H1 (cell line): ENCODE data around the gene AGPAT4. TPM values are rescaled to one million over a fixed set of nuclear protein-coding genes. Genes with fewer than 3 reads are reported as not detected.

Experiments used
- CTCF ChIA-PET: fragments of 300-600 bp; sonication (Branson Sonifier 250); formaldehyde crosslinking; loops from one replicate; lab custom pipeline; 2021; ENCODE audit not compliant: partially characterized antibody; lab: Charles Lee
- POLR2A ChIA-PET: fragments of 300-600 bp; sonication (Branson Sonifier 250); formaldehyde crosslinking; loops from one replicate; lab custom pipeline; 2021; ENCODE audit warnings: inconsistent platforms; ENCODE audit not compliant: partially characterized antibody; lab: Charles Lee
- DNase-seq, 2 experiments: peaks; one replicate each; pipeline versions ENCODE4 v3.0.0 to v3.0.0-alpha.2; 2010 to 2022; ENCODE audit warnings: low spot score in 2 of 2, low read depth in 1 of 2, mixed read lengths in 1 of 2
- FAIRE-seq: peaks from 2 replicates; lab custom pipeline; 2011; peaks lifted over from hg19 to GRCh38; lab: Jason Lieb, UNC
- H2AFZ ChIP-seq: 2 replicates; pipeline ENCODE4 v1.8.1; 2012; ENCODE audit warnings: low read length, inconsistent platforms
- H2AK5ac ChIP-seq: 2 replicates; pipeline ENCODE4 v1.6.1; 2013; ENCODE audit warnings: low read depth, low read length
- H2BK120ac ChIP-seq: replicated peaks from 2 replicates; pipeline ENCODE3; 2013; ENCODE audit warnings: low read depth, low read length, inconsistent platforms
- H2BK12ac ChIP-seq: 2 replicates; pipeline ENCODE4 v1.6.1; 2013; ENCODE audit warnings: low read depth, low read length
- H2BK15ac ChIP-seq: 2 replicates; pipeline ENCODE4 v1.6.1; 2013; ENCODE audit warnings: low read length
- H2BK20ac ChIP-seq: 2 replicates; pipeline ENCODE4 v1.6.1; 2013; ENCODE audit warnings: low read length
- H2BK5ac ChIP-seq: 2 replicates; pipeline ENCODE4 v1.6.1; 2013; ENCODE audit warnings: low read depth, low read length
- H3K14ac ChIP-seq: 2 replicates; pipeline ENCODE4 v1.6.1; 2013; ENCODE audit warnings: inconsistent platforms; ENCODE audit not compliant: insufficient read length
- H3K18ac ChIP-seq: 2 replicates; pipeline ENCODE4 v1.6.1; 2013; ENCODE audit warnings: low read length; ENCODE audit errors: extremely low read depth
- H3K23ac ChIP-seq: 2 replicates; pipeline ENCODE4 v1.6.1; 2013; ENCODE audit warnings: inconsistent platforms; ENCODE audit not compliant: insufficient read length
- H3K23me2 ChIP-seq: 2 replicates; pipeline ENCODE4 v1.6.1; 2013; ENCODE audit warnings: low read depth, low read length
- H3K27ac ChIP-seq: 2 replicates; pipeline ENCODE4 v1.6.1; 2011; ENCODE audit warnings: low read depth, low read length, inconsistent platforms
- H3K27me3 ChIP-seq, 4 experiments: replicated peaks in 1 of 4; 1 replicate in 1 of 4; 2 replicates in 3 of 4; pipeline versions ENCODE4 v1.6.1 to v1.8.1; 2011 to 2013; ENCODE audit warnings: low read length in 3 of 4, mild to moderate bottlenecking in 3 of 4, inconsistent platforms in 2 of 4, mixed read lengths in 2 of 4, moderate library complexity in 1 of 4; ENCODE audit not compliant: control insufficient read depth in 3 of 4, insufficient read depth in 3 of 4; ENCODE audit errors: extremely low read depth in 1 of 4
- H3K36me3 ChIP-seq, 4 experiments: 2 replicates each; pipeline versions ENCODE4 v1.6.1 to v1.8.1; 2011 to 2013; ENCODE audit warnings: mild to moderate bottlenecking in 4 of 4, low read length in 3 of 4, moderate library complexity in 2 of 4, control low read depth in 1 of 4, inconsistent platforms in 1 of 4; ENCODE audit not compliant: insufficient read depth in 4 of 4, control insufficient read depth in 2 of 4
- H3K4ac ChIP-seq: replicated peaks from 2 replicates; pipeline ENCODE3; 2013; ENCODE audit warnings: low read length, low read depth, mixed read lengths, inconsistent platforms; ENCODE audit not compliant: insufficient read length
- H3K4me1 ChIP-seq, 4 experiments: replicated peaks in 1 of 4; 1 replicate in 1 of 4; 2 replicates in 3 of 4; pipeline versions ENCODE4 v1.6.1 to v1.8.1; 2011 to 2013; ENCODE audit warnings: low read length in 3 of 4, inconsistent platforms in 2 of 4, mixed read lengths in 1 of 4; ENCODE audit not compliant: insufficient read depth in 4 of 4, control insufficient read depth in 3 of 4
- H3K4me2 ChIP-seq, 2 experiments: 2 replicates each; pipeline versions ENCODE4 v1.6.1 to v1.8.1; 2011 to 2013; ENCODE audit warnings: low read depth in 2 of 2, low read length in 2 of 2, control low read depth in 1 of 2, inconsistent platforms in 1 of 2, mild to moderate bottlenecking in 1 of 2; ENCODE audit not compliant: insufficient read depth in 1 of 2
- H3K4me3 ChIP-seq, 4 experiments: fragments of 200-600, 300-600 bp in 1 of 4; sonication (generic), shearing (Covaris generic), sonication (Bioruptor Twin) in 1 of 4; 2 replicates each; pipeline versions ENCODE4 v1.5.1 to v1.8.1; 2011 to 2016; ENCODE audit warnings: low read length in 4 of 4, low read depth in 3 of 4, control low read depth in 2 of 4, inconsistent platforms in 2 of 4, mild to moderate bottlenecking in 2 of 4, mixed read lengths in 1 of 4, moderate library complexity in 1 of 4; ENCODE audit not compliant: insufficient read depth in 2 of 4; ENCODE audit errors: extremely low read depth in 1 of 4
- H3K56ac ChIP-seq: replicated peaks from 2 replicates; pipeline ENCODE3; 2013; ENCODE audit warnings: low read depth, mild to moderate bottlenecking, mixed read lengths, low read length, inconsistent platforms; ENCODE audit not compliant: insufficient read length
- H3K79me1 ChIP-seq: 2 replicates; pipeline ENCODE4 v1.6.1; 2013; ENCODE audit warnings: low read depth, low read length, control low read depth
- H3K79me2 ChIP-seq, 2 experiments: 2 replicates each; pipeline versions ENCODE4 v1.6.1 to v1.8.1; 2012 to 2013; ENCODE audit warnings: low read length in 2 of 2, mild to moderate bottlenecking in 2 of 2, inconsistent platforms in 1 of 2; ENCODE audit not compliant: insufficient read depth in 2 of 2, control insufficient read depth in 1 of 2
- H3K9ac ChIP-seq, 4 experiments: replicated peaks in 1 of 4; 1 replicate in 1 of 4; 2 replicates in 3 of 4; pipeline versions ENCODE4 v1.6.1 to v1.8.1; 2011 to 2013; ENCODE audit warnings: low read depth in 3 of 4, low read length in 3 of 4, control low read depth in 2 of 4, mild to moderate bottlenecking in 2 of 4, moderate library complexity in 2 of 4, inconsistent platforms in 1 of 4; ENCODE audit errors: extremely low read depth in 1 of 4
- H3K9me3 ChIP-seq, 2 experiments: 2 replicates each; pipeline versions ENCODE4 v1.6.1 to v1.8.1; 2012 to 2013; ENCODE audit warnings: mild to moderate bottlenecking in 2 of 2, moderate library complexity in 2 of 2, control low read depth in 1 of 2, inconsistent platforms in 1 of 2, low read depth in 1 of 2, low read length in 1 of 2, mixed read lengths in 1 of 2; ENCODE audit not compliant: insufficient read depth in 2 of 2
- H4K20me1 ChIP-seq, 2 experiments: replicated peaks in 1 of 2; 2 replicates each; pipeline versions ENCODE3 to v1.8.1; 2011 to 2013; ENCODE audit warnings: inconsistent platforms in 2 of 2, low read length in 2 of 2, mild to moderate bottlenecking in 1 of 2; ENCODE audit not compliant: insufficient read depth in 2 of 2, control insufficient read depth in 1 of 2
- H4K5ac ChIP-seq: 2 replicates; pipeline ENCODE4 v1.6.1; 2013; ENCODE audit warnings: low read length, low read depth, mixed read lengths, inconsistent platforms; ENCODE audit not compliant: insufficient read length
- H4K8ac ChIP-seq: 2 replicates; pipeline ENCODE4 v1.8.0; 2013; ENCODE audit warnings: mild to moderate bottlenecking, moderate library complexity, low read length, inconsistent platforms; ENCODE audit not compliant: insufficient read depth; ENCODE audit errors: extremely low read depth
- H4K91ac ChIP-seq: replicated peaks from 2 replicates; pipeline ENCODE3; 2013; ENCODE audit warnings: low read length, mixed read lengths, inconsistent platforms; ENCODE audit not compliant: insufficient read length
- ASH2L ChIP-seq: fragments of 200-600, 300-600 bp; sonication (generic); IDR thresholded peaks from one replicate; pipeline ENCODE4 v1.7.1; 2017; ENCODE audit warnings: low read length
- JUND ChIP-seq: IDR thresholded peaks from 2 replicates; pipeline ENCODE4 v1.6.1; 2011; ENCODE audit warnings: mild to moderate bottlenecking, improper control_type of control experiment, low read length
- KDM4A ChIP-seq: IDR thresholded peaks from one replicate; pipeline ENCODE4 v1.7.1; 2012; ENCODE audit warnings: low read depth, mild to moderate bottlenecking, moderate library complexity, low read length, inconsistent platforms; ENCODE audit not compliant: severe bottlenecking
- MAFK ChIP-seq: IDR thresholded peaks from 2 replicates; pipeline ENCODE4 v1.6.1; 2012; ENCODE audit warnings: low read depth, mild to moderate bottlenecking, improper control_type of control experiment, low read length
- NRF1 ChIP-seq: IDR thresholded peaks from 2 replicates; pipeline ENCODE4 v1.6.1; 2011; ENCODE audit warnings: mild to moderate bottlenecking, low read depth, low read length, improper control_type of control experiment
- RAD21 ChIP-seq, 2 experiments: IDR thresholded peaks in 1 of 2; conservative IDR thresholded peaks in 1 of 2; 2 replicates each; pipeline ENCODE4 v1.6.1; 2011; ENCODE audit warnings: low read depth in 2 of 2, low read length in 2 of 2, improper control_type of control experiment in 1 of 2, inconsistent platforms in 1 of 2, mild to moderate bottlenecking in 1 of 2, moderate library complexity in 1 of 2
- RXRA ChIP-seq: IDR thresholded peaks from 2 replicates; pipeline ENCODE4 v1.6.1; 2011; ENCODE audit warnings: low read depth, mild to moderate bottlenecking, low read length, moderate library complexity; ENCODE audit not compliant: insufficient read depth
- WGBS, 2 experiments: shearing (Covaris generic) in 1 of 2; methylation state at CpG; one replicate each; pipeline versions ENCODE4 v1.1.6 to v1.1.7; 2013 to 2015; ENCODE audit warnings: low lambda C conversion rate in 2 of 2, mixed read lengths in 2 of 2, inconsistent platforms in 1 of 2, low coverage in 1 of 2, missing lambda C conversion rate in 1 of 2; ENCODE audit not compliant: insufficient replicate concordance in 2 of 2, insufficient coverage in 1 of 2, insufficient read length in 1 of 2; ENCODE audit errors: extremely low coverage in 1 of 2, missing lambda C conversion rate in 1 of 2; 5-methylcytosine and 5-hydroxymethylcytosine counted together
- polyA plus RNA-seq, 7 experiments: library from polyadenylated mRNA; depleted of rRNA in 3 of 7; stranded (reverse) in 5 of 7; unstranded in 2 of 7; fragments of >200 nt in 5 of 7; fragments of 200-250 nt in 2 of 7; gene quantifications; 1 replicate in 5 of 7; 2 replicates in 1 of 7; 4 replicates in 1 of 7; pipeline versions ENCODE4 v1.2.1 to v1.2.3, GENCODE V29; 2011 to 2013; ENCODE audit warnings: missing spikeins in 2 of 7, mixed read lengths in 2 of 7
- total RNA-seq: library from RNA; stranded (reverse); fragmentation: NEBNext Ultra II Directional; extraction: Animal tissue kit (Norgen Biotek cat#: 25700); gene quantifications from 2 replicates; pipeline ENCODE4 v1.2.1, GENCODE V29; 2021
- TF ChIP-seq, protein P1 (sequence below): IDR thresholded peaks from 2 replicates; pipeline ENCODE4 v1.6.1; 2011; ENCODE audit warnings: low read depth, mild to moderate bottlenecking, low read length; ENCODE audit not compliant: insufficient read depth

AGPAT4 gene
- total and polyA plus RNA-seq, 2 of the 8 experiments (the other 6 are each of a cell fraction or from before 2014, with no cell fraction given) = 13.5 to 23.8 TPM

DNA sequence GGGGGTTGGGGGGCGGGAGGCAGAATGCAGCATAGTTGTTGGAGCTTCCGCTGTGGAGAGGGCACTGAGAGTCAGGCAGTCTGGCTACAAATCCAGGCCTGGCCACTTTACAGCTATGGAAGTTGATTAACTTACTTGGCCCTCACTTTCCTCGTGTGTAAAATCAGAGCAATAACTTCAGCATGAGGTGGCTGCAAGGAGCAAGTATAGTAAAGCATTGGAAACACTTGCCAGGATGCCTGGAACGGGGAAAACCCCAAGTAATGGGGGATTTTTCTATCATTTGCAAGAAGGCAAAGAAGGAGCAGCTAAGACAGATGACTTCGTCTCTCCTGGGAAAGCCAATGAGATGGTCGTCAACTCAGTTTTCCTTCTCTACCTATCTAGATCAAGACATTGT, 35.8 kb downstream of the AGPAT4 start:
- 89% methylated on average over 4 of the region's 6 CpGs; no CpG with 5 or more reads in 1 of the 2 experiments for WGBS, 2 experiments
- peak in 1 of 2 experiments; percentile 19 for DNase-seq
- no peak overlapping the region for H3K18ac ChIP-seq
- H3K23me2 ChIP-seq = no peaks in the 10 kb centered on the region
- H3K27ac ChIP-seq = no peak overlapping the region
- no peak overlapping the region for H2AFZ ChIP-seq
- H3K36me3 ChIP-seq = no peaks in the 10 kb centered on the region; a peak in 1 of 8 replicates
- no peak overlapping the region for H4K8ac ChIP-seq
- H2BK20ac ChIP-seq = no peak overlapping the region
- H3K79me2 ChIP-seq = peaks cover 0 to 78% of the 10 kb centered on the region in 2 experiments; a peak in 2 of 4 replicates
- no peak for FAIRE-seq
- H3K9ac ChIP-seq = no peak overlapping the region
- H3K79me1 ChIP-seq = peaks cover 6% of the 10 kb centered on the region; the same call in 1 of the 2 replicates
- H2BK120ac ChIP-seq = no peak overlapping the region
- no peak overlapping the region for H3K4me3 ChIP-seq
- no peak for TF ChIP-seq MAFK
- no peak for TF ChIP-seq RXRA
- TF ChIP-seq ASH2L = no peak
- no peak for TF ChIP-seq NRF1
- TF ChIP-seq JUND = no peak
- TF ChIP-seq, protein P1, sequence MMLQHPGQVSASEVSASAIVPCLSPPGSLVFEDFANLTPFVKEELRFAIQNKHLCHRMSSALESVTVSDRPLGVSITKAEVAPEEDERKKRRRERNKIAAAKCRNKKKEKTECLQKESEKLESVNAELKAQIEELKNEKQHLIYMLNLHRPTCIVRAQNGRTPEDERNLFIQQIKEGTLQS = no peak
- TF ChIP-seq KDM4A = no peak
- no peak for TF ChIP-seq RAD21 (IDR thresholded peaks at IDR 0.05 in 1 of 2, conservative IDR thresholded peaks at IDR 0.05 in 1 of 2; ENCODE audit: low read depth in 2 of 2, low read length in 2 of 2)
- no peak overlapping the region for H3K4me2 ChIP-seq
- no peak overlapping the region for H4K5ac ChIP-seq
- H3K4ac ChIP-seq = no peak overlapping the region
- POLR2A ChIA-PET = no interaction called here
- H2BK15ac ChIP-seq = no peak overlapping the region
- H4K91ac ChIP-seq = no peak overlapping the region
- H2BK5ac ChIP-seq = no peak overlapping the region
- no peak overlapping the region for H3K56ac ChIP-seq
- no peak overlapping the region for H3K23ac ChIP-seq
- H3K9me3 ChIP-seq = no peaks in the 10 kb centered on the region
- H3K14ac ChIP-seq = no peak overlapping the region
- no peak overlapping the region for H2AK5ac ChIP-seq
- CTCF ChIA-PET = interaction anchor here (0.6 to 1.6 kb wide), 2 partner anchors 14 to 110 kb away, joined by 3 to 5 read pairs; no protein-coding TSS in a partner anchor
- H4K20me1 ChIP-seq = peaks cover 0 to 5% of the 10 kb centered on the region in 2 experiments
- H3K27me3 ChIP-seq = no peaks in the 10 kb centered on the region
- no peak overlapping the region for H2BK12ac ChIP-seq
- H3K4me1 ChIP-seq = peaks cover 2 to 13% (median 6%) of the 10 kb centered on the region in 4 experiments
